Inflammatory macrophage treated with lipopolysaccharide for 4 hours (primary cell): ENCODE data around the gene TEX52.

Experiments
- DNase-seq: peaks from one replicate; pipeline ENCODE4 v3.0.0-alpha.2; 2020

The TEX52 gene

DNA sequence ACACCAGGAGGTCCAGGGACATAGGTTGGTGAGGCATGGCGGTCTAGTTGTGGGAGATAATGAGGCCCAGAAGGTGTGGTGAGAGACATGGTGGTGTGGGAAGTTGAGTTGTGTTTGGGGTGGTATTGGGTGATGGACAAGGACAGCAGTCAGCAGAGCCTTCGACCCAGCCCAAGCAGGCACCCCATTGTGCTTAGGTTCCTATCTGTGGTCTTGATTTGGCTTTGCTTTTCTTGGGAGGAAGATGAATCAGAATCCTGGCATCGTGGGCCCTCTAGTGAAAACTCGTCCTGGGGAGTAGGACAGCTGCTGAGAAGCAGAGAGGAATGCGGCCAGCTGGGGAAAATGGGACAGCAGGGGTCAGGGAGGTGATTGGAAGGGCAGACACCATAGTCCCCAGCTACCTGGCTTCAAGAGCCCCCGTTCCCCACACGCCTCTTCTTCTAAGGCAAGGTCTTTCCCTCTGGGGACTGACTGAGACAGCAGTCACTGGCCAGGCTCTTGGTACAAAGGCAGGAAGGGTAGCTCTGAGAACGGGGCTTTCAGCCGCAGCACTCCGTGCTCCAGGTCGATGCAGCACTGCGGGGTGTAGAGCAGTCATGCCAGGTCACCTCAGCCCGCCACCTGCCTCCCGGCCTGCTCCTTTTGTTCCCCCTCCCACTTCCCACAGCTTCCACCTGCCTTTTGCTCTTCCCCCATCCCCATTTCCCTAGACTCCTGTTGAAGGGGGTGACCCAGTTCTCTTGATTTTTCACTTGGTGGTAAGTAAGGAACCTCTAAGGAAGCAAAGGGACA is 29.9 kb downstream of the TEX52 start:
- DNase-seq, result no peak

DNA sequence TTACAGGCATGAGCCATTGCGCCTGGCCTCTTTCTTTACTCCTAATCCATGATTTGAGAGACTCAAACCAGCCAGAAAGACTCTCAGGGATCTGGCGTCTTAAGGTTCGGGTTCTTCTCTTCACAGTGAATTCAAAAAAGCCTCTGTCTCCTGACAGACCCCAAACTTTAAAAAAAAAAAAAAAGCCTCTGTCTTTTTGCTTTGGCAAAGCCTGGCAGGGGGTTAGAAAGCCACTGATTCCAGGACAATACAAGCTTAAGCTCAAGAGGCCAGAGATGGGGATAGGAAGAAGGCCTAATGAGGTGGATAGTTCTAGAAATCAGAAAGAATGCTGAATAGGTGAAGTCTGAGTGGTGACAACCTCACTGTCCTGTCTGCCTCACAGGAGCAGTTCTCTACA is 30.8 kb downstream of the TEX52 start:
- DNase-seq, result no peak

DNA sequence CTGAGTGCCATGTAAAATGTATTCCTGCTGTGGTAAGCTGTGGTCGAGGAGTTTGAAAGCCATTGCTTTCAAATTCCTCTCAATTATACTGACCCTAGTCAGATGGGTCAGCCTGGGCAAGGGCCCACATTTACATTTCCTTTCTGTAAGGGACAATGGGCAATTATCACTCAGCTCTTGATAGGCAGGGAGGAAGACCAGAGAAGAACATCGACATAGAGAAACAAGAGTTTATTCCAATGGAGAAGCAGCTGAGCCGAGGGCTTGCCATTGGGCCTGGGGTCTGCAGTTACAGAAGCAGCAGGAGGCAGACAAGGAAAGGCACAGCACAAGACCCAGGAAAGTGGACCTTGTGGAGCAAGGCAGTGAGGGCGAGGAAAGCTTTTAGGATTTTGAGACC is 31.7 kb downstream of the TEX52 start:
- DNase-seq, result no peak

DNA sequence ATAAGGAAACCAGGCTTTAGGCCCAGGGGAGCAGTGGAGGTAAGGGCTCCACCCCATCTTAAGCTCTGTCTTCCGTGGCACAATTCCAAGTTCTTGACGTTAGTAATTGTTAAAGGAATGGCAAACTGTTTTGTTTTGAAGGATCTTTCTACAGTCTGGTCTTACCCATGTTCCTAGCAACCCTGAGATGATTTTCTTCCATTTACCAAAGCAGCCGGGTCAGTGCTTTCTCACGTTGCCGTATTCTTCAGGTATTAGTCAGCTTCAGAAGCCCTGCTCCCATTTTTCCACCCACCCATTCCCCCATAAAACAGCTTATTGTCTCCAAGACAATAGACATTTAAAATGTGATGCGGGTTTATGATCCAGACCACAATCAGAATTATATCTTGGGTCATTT is 32.3 kb downstream of the TEX52 start:
- DNase-seq, result no peak

DNA sequence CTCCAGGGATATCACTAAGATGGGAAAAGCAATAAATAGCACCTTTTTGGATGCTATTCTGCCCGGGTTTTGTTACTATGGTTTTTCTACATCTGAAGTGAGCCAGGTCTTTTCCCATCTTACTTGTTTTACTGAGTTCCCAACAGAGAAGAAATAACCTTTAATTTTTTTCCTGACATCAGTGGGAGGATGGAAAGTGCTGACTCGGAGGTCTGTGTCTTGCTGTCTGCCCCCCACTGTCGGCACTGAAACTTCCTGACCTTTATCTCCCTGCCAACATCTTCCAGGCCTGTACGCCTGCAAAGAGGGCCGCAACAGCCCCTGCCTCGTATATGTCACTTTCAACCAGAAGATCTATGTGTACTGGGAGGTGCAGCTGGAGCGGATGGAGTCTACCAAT is 33.4 kb downstream of the TEX52 start:
- no peak for DNase-seq

DNA sequence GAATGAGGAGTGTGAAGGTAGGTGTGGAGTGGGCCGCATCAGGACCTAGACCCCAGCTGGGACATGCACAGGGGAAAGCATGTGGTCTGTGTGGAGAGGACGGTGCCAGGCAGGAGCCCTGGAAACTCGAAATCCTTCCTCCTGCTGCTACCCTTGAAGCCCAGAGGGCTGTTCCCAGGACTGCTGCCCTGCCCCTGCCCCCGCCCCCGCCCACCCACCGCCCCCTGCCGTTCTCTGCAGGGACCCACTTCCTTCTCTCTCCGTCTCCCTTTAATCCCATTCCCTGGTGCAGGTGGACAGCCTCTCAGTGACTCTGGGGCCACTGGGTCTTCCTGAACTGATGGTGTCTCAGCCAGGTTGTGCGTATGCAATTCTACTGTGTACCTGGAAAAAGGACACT is 36.4 kb downstream of the TEX52 start:
- DNase-seq, result no peak

DNA sequence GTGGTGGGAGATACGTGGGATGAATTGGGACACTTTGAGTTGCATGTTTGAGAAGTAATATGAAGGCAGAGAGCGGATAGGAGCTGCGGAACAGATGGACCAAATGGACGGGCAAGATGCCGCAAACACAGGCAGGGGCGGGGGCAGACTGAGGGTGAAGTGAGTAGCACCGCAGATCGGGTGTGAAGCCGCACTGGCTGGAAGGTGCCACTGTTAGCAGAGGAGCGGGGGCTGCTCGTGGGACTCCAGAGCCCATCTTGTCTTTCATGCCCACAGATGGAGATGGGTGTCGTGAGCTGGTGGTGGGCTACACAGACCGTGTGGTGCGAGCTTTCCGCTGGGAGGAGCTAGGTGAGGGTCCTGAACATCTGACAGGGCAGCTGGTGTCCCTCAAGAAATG is 37.0 kb downstream of the TEX52 start:
- DNase-seq, result no peak

DNA sequence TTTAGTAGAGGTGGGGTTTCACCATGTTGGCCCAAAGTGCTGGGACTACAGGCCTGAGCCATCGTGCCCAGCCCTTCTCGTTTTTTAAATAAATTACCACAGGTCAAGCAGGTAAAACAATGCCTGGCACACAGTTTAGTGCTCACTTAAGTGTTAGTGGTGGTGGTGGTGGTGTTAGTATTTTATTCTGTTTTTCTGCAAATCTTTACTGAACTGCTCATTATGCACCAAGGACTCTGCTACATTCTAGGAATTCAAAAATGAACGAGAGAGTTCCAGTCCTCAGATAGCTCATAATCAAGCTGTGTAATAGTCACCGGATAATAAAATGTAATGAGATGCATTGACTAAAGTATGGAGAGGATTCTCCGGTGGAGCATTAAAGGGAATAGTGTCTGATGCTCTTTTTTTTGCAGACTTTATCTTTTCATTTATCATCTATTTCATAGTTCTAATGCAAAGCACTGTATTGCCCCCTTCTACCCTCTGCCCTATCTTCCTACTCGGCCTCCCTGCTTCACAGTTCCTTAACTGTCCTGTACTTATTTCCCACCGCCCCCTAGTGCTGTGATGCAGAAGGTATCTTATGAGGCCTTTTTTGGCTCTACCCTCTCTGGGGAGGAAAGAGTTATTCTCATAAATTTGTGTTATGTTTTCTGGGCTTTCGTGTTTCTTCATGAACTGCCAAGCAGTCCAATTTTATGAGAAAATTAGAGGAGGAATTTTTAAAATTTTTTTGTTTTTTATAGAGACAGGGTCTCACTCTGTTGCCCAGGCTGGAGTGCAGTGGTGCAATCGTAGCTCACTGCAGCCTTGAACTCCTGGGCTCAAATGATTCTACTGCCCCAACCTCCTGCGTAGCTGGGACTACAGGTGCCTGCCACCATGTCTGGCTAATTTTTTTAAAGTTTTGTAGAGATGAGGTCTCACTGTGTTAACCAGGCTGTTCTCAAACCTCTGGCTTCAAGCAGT is 43.3 kb downstream of the TEX52 start:
- DNase-seq, result peak; percentile 74

DNA sequence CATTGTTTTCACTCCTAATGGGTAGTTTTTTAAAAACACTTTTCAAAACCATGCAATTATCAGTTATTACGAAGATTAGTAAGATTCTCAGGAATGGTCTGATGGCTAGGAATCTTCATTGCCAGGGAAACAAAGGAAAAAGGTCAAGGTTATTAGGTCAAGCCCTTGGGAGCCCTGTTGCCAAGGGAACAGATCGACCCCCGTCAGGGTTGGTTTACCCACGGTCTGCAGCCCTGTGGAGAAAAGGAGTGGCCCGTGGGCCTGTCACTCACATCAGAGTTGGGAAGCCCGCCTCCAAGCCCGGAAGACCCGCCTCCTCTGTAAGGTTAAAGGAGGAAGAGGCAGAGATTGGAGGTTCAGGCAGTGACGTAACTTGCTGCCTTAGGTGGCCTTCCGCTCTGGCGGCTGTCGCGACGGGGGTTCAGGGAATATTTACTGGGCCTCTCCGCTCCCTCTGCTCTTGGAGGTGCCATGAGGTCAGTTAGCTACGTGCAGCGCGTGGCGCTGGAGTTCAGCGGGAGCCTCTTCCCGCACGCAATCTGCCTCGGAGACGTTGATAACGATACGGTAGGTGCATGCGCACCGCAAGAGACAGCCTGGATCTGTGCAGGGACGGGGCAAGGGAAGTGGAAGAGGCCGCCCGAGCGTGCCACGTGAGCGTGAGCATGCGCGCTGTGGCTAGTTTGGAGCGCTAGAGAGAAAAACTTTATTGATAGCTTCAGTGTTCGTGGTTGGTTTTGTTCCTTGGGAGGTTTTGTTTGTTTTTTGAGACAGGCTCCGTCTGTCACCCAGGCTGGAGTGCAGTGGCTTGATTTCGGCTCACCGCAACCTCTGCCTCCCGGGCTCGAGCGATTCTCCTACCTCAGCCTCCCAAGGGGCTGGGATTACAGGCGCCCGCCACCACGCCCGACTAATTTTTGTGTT is 44.3 kb downstream of the TEX52 start, which contains the start of gene ITFG2:
TSS of gene ITFG2 (plus strand) at position 379 of the 924 bp plus-strand sequence. CDS start at position 472, 93 bp downstream.
- peak; percentile 99 for DNase-seq

DNA sequence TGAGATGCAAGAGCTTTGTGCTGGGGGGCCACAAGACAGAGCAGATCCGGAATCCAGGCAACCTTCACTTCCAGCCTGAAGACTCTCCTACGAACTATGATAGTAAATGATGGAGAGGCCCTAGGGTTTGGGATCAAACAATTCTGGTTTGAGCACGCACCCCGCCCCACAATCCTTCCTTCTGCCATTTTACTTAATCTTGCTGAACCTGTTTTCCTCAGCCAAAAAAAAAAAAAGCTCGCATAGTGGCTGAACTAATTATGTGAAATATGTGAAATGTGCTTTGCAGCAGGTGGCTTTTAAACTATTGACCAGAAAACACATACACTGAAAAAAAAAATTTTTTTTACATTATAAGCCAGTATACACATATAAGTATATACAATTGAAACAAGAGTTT is 45.0 kb downstream of the TEX52 start:
- no peak for DNase-seq

DNA sequence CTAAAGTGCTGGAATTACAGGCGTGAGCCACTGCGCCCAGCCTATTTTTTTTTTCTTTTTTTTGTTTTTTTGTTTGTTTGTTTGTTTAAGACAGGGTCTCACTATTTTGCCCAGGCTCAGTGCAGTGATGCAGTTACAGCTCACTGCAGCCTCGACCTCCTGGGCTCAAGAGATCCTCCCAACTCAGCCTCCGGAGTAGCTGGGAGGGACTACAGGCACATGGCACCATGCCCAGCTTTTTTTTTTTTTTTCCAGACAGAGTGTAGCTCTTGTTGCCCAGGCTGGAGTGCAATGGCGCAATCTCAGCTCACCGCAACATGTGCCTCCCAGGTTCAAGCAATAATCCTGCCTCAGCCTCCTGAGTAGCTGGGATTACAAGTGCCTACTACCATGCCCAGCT is 50.1 kb downstream of the TEX52 start:
- no peak for DNase-seq

DNA sequence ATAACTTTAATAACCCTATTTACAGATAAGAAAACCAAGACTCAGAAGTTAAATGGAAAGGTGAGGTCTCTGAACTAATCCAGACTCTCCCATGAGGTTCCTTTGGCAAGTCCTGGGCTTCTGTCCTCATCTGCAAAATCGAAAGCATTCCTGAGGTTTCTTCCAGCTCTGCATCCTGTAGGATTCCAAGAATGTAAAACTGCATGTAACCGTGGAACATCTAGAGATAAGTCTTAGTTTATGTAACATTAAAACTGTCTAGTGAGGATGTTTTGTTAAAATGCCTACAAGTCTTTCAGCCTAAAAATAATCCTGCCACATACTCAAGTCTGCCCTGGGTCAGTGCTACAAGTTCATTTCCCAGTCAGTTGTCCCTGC is 51.7 kb downstream of the TEX52 start:
- DNase-seq, result no peak

DNA sequence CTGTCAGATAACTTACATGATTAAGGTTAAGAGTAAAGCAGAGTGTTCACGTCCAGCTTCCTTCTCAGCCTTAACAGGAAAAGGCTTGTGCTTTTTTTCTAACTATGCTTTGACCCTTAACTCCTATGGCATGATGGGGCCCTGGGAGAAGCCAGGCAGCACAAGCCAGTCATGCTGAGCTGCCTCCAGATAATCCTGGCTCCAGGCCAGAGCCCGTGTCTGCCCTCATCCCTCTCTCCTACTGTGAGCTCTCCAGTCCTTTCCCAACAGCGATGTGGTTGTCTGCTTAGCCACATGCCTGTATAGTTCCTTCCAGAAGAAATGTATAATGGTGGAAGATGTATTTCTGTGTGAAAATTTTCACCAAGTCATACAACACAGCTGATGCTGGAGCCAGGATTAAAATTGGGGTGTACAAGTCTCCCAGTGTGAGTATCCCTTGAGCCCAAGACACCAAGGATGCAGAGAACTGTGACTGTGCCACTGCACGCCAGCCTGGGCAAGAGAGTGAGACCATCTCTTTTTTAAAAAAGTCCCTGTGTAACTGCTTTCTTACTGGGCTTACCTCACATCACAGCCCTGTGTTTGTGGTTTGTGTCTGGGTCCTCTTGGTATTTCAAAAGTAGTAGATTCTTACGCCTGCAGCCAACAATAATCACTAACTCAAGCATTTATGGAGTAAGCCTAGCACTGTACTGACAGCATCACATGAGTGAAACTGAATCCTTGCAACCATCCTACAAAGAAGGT is 52.3 kb downstream of the TEX52 start:
- no peak for DNase-seq

DNA sequence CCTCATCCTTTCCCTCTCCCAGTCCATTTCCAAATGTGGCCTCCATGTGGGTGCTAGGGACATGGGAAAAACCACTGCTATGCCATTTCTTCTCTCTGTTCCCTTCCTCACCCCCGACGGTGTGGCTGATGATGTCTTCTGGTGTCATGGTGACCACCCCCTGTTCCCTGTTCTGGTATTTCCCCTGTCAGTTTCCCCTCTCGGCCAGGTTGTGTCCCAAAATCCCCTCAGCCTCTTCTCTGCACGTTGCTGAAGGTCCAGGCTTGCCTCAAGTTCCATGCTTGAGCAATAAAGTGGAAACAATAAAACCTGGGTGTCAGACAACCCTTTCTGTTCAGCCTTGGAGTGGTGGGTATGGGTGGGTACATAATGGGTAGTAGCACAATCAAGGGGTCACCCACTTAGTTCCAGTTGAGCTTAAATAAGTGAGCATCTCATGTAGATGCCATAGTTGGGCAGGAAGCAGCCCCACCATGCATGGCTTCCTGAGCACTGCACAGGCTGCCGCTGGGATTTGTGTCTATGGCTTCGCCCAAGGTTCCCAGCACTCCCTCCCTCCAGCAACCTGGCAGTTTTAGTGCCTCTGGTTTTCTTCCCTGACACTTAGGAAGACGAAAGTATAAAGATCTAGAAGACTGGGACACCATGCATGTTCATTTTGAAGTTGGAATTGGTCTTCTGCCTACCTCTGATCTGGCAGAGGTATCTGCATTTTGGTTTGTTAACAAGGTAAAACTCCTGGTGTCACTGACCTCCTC is 53.0 kb downstream of the TEX52 start:
- no peak for DNase-seq

DNA sequence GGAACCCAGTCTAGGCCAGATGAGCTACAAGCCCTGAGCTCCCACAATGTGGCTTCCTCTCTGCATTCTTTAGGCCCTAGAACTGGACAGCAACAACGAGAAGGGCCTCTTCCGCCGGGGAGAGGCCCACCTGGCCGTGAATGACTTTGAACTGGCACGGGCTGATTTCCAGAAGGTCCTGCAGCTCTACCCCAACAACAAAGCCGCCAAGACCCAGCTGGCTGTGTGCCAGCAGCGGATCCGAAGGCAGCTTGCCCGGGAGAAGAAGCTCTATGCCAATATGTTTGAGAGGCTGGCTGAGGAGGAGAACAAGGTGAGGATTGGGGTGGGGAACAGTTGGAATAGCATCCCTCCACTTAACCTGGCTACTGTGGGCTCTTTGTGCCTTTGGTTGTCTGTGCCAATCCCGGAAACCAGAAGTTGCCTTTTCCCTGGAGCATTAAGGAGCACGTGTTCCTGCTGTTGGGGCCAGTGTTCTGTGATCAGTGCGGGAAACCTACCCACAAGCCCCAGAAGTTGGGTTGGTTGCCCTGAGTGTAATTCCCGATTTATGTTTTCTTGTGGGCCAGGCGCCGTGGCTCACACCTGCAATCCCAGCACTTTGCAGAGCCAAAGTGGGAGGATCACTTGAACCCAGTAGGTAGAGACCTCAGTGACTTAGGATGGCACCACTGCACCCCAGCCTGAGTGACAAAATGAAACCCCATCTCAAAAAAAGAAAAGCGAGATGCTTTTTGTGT is 55.6 kb downstream of the TEX52 start:
- DNase-seq, result no peak

DNA sequence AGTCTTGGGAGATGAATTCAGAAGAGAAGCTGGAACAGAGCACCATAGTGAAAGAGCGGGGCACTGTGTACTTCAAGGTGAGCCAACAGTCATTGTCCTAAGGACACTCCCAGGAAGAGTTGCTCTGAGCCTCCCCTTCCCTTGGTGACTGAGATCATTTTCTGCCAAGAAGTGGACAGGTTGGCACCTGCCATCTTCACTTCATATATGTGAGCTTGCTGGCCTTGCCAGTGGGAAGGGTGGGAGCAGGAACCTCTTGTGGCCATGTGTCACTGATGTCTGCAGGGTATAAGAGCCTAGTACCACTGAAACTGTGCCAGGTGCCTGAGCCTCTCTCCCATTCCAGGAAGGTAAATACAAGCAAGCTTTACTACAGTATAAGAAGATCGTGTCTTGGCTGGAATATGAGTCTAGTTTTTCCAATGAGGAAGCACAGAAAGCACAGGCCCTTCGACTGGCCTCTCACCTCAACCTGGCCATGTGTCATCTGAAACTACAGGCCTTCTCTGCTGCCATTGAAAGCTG is 56.7 kb downstream of the TEX52 start:
- no peak for DNase-seq
